ENCODE measurements around the gene ANKDD1A.

Gene ANKDD1A

DNA sequence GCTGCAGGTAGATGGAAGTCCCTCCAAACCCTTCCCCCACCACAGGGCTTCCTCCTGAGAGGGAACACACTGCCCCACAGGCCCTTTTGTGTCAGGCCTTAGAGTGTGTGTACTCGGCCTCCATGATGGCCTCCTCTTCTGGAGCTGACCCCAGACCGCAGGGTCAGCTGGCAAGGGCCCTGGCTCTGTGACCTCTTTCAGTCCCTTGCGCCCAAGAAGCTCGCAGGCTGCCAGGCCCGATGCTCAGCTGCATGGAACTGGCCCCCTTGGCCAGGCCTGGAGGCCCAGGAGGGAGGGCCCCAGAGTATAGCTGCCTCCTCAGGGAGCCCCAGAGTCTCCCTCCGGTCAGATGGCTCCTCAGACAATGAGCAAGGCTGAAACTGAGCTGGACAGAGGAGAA is 23.4 kb upstream of the ANKDD1A start:
- Mint-ChIP-seq H3K27ac (no peak overlapping the region), H3K27me3 (no peaks in the 10 kb centered on the region), H3K4me1 (ENCODE audit: low read depth) (peaks cover 44% of the 10 kb centered on the region), H3K36me3 (ENCODE audit: low read depth) (no peaks in the 10 kb centered on the region), H3K9me3 (no peaks in the 10 kb centered on the region), H3K4me3 (no peak overlapping the region)
- no peak for DNase-seq

DNA sequence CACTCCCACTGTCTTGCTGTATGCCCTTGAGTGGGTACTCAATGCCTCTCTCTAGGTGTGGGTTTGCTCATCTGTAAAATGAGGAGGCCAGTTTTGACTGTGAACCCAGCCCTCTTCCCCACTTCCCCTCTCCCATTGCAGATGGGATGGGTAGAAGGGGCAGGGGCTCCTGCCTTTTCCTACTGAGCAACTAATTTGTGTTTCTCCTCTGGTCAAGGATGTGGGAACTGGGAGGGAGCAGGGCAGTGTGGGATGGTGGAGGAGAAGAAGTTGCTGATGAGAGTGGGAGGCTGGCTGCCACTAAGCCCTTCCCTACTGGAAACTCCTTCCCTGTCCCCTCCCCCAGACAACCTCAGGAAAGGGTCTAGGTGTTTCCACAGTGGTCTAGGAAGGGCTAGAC is 20.1 kb upstream of the ANKDD1A start:
- Mint-ChIP-seq H3K4me3 (peak overlapping the region; percentile 60), H3K27me3 (no peaks in the 10 kb centered on the region), H3K4me1 (ENCODE audit: low read depth) (peaks cover 57% of the 10 kb centered on the region), H3K27ac (peak overlapping the region; percentile 98), H3K9me3 (no peaks in the 10 kb centered on the region), H3K36me3 (ENCODE audit: low read depth) (peaks cover 3% of the 10 kb centered on the region)
- DNase-seq: no peak

DNA sequence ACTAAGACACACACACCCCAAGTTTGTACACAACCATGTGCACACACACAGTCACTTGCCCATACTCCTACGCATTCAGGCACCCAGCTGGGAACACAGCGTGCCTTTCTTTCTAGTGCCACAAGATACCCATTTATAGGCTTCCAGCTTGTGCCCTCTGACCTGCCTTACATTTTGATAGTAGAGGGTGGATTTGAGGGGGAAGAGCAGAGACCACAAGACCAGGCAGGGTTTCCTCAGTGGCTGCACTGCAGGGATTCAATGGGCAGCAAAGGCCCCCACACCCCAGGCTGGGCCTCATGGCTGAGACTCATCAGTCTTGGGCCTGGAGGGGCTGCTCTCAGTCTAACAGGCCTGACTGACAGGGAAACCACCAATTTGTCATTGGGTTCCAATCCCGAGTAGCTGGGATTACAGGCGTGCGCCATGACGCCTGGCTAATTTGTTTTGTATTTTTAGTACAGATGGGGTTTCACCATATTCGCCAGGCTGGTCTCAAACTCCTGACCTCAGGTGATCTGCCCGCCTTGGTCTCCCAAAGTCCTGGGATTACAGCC is 18.8 kb upstream of the ANKDD1A start:
- H3K9me3 Mint-ChIP-seq: no peaks in the 10 kb centered on the region
- peak overlapping the region; percentile 88 for H3K4me3 Mint-ChIP-seq
- peak; percentile 64 for DNase-seq
- no peaks in the 10 kb centered on the region for H3K27me3 Mint-ChIP-seq
- H3K4me1 Mint-ChIP-seq (ENCODE audit: low read depth): peaks cover 61% of the 10 kb centered on the region
- H3K27ac Mint-ChIP-seq: peak overlapping the region; percentile 98
- H3K36me3 Mint-ChIP-seq (ENCODE audit: low read depth): peaks cover 3% of the 10 kb centered on the region

DNA sequence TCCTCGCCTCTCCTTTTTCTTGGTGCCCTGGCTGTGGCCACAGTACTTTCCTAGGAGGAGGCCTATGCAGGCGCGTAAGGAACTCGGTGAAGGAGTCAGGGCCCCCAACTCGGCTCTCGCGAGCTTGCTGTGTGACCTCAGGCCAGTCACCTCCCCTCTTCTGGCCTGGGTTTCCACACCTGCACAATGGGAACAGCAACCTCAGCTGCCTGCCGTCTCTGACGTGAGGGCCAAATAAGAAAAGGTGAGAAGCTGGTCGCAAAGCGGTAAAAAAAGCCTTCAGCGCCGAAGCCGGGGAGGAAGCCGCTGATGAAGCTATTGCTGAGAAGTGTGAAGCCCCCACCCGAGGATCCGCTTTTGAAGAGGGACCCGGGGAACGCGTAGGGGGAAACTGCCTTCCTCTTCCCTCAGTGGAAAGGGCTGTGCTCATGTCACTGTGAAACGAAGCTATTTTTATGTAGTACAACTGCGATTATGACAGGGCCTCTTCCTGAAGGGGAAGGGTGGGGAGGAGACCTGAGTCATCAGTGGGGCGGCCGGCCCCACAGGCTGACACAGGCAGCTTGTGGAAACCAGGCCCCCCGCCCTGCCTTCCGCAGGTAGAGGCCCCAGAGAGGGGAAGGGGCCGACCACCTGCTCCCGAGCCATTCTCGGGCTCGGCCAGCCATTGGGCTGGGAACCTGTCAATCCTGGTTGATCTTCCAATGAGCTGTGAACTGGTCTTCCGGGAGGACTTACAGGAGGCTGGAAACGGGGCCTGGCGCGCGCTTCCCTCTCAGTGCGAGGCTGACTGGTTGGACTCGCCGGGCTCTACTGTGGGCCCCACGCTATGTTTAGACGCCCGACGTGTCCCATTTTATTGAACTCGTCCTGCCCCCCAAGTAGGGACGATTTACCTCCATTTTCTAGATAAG is 18.0 kb upstream of the ANKDD1A start:
- Mint-ChIP-seq H3K4me3 (peak overlapping the region; percentile 88), H3K4me1 (ENCODE audit: low read depth) (peaks cover 61% of the 10 kb centered on the region), H3K27me3 (no peaks in the 10 kb centered on the region), H3K36me3 (ENCODE audit: low read depth) (peaks cover 3% of the 10 kb centered on the region), H3K27ac (peak overlapping the region; percentile 98), H3K9me3 (no peaks in the 10 kb centered on the region)
- DNase-seq: peak; percentile 97

DNA sequence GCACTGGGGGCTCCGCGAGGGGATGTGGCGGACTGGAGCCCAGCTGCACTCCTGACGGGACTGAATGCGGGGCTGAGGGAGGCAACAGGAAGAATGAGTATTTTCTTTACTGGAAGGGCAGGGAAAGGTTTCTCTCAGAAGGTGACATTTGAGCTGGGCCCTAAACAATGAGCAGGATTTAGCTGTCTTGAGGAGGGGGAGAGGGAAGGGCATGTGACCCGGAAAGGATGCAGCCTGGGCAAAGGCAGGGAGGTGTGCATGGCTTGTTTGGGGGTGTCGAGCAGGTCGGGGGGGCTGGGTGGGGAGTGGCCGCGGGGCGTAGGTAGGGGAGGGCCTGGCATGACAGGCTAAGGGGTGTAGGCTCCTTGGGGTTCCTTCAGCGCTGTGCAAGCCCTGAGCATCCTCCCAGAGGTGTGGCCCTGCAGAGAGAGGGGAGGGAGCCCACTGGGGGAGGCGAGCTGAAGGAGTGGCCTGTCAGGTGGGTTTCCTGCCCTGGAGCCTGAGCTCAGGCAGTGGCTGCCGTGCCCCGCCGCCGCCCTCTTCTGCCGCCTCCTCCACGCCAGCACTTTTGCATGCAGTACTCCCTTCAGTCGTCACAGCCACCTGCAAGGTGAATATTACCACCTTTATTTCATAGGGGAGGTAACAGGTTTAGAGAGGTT is 17.2 kb upstream of the ANKDD1A start:
- Mint-ChIP-seq H3K4me1 (ENCODE audit: low read depth) (peaks cover 61% of the 10 kb centered on the region), H3K9me3 (no peaks in the 10 kb centered on the region), H3K27ac (peak overlapping the region; percentile 98), H3K4me3 (peak overlapping the region; percentile 88), H3K27me3 (no peaks in the 10 kb centered on the region), H3K36me3 (ENCODE audit: low read depth) (peaks cover 6% of the 10 kb centered on the region)
- DNase-seq: peak; percentile 78

DNA sequence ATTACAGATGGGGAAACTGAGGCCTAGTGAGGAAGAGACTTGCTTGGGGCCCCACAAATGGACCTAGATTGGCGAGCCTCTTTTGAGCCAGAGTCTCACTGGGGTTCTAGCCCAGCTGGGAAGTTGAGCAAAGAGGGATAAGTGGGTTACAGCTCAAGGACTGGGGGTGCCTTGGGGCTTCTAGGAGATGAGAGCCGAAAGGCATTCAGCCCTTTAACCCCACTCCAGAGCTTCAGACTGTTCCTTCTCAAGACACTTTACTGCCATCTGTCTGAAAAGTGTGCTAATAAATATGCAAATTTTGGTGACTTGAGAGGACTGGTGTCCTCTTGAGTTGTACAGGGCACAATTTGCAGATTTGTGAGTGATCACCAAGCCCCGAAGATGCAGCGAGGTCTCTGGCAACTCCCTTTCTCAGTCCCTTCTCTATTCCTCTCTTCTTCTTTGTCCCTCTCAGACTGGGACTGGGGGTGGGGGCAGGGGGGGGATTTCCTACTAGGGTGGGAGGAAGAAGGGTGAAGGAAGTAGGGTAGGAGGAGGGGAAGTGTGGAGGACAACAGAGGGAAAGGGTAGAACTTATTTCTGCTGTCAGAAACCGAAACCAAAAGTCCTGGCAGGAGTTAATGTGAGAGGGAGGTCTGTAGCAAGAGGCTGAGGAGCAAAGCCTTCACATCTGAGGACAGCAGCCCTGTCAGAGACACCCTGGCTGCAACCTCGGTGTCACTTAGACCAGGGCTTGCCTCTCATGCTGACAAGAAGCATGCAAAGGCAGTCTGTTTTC is 16.2 kb upstream of the ANKDD1A start:
- peak; percentile 58 for DNase-seq
- Mint-ChIP-seq H3K27ac (peak overlapping the region; percentile 98), H3K27me3 (no peaks in the 10 kb centered on the region), H3K4me3 (peak overlapping the region; percentile 88), H3K4me1 (ENCODE audit: low read depth) (peaks cover 61% of the 10 kb centered on the region), H3K36me3 (ENCODE audit: low read depth) (peaks cover 6% of the 10 kb centered on the region), H3K9me3 (no peaks in the 10 kb centered on the region)

DNA sequence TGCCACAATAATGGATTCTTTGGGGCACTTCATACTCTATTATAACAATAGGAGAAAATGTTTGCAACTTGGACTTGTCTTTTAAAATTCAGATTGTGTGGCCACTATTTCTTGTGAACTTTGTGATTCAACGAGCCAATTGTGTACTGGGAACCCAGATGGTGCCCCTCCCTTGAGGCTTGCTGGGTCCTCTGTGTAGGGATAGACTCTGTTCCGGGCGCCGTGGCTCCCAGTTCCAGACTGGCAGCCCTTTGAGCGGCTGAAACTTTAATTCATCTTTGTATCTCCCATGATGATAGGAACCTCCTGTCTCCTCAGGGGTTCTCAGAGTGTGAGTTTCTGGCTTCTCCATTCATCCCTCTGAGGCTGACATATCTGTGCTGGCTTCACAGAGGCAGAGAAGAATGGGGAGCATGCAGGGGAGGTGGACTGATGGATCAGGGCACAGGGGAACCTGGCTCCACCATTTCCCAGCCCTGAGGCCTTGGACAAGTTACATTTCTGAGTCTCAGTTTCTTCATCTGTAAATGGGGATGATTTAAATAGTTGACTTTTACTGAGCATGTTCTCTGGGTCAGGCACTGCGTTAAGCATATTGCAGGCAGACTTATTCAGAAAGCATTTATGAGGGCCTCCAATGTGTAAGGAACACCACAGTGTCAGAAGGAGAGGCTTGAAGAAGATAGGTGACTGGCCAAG is 15.2 kb upstream of the ANKDD1A start:
- Mint-ChIP-seq H3K4me3 (no peak overlapping the region), H3K27ac (peak overlapping the region; percentile 98), H3K4me1 (ENCODE audit: low read depth) (peaks cover 52% of the 10 kb centered on the region), H3K27me3 (no peaks in the 10 kb centered on the region), H3K36me3 (ENCODE audit: low read depth) (peaks cover 12% of the 10 kb centered on the region), H3K9me3 (peaks cover 3% of the 10 kb centered on the region)
- no peak for DNase-seq

DNA sequence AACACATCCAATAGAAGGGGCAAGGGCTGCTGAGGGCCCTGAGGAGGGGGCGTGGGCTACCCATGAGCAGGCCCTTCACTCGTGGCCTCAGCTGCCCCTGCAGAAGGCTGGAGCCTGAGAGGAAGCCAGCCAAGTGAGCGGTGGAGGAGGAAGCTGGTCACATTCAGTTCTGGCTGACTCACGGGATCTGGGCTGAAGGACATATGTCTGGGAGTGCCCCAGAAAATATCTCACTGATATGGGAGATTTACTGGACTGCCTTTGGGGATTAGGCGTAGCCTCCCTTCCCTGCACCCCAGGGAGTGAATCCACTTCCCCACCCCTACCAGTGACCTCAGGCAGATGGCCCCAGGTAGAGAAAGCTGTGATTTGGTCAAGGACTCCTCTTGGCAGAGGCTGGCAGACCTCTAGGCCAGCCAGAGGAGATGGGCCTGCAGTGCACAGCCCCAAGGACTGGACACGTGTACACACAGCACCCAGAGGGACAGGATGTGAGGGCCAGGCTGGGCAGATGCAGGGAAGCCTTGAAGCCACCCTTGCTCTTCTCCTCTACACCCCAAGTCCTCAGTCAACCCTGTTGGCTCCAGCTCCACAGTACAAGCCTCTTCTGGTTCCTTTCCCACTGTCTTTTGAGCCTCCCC is 14.2 kb upstream of the ANKDD1A start:
- H3K4me3 Mint-ChIP-seq: no peak overlapping the region
- H3K27ac Mint-ChIP-seq: peak overlapping the region; percentile 98
- peaks cover 52% of the 10 kb centered on the region for H3K4me1 Mint-ChIP-seq (ENCODE audit: low read depth)
- H3K27me3 Mint-ChIP-seq: no peaks in the 10 kb centered on the region
- peaks cover 3% of the 10 kb centered on the region for H3K9me3 Mint-ChIP-seq
- DNase-seq: no peak
- H3K36me3 Mint-ChIP-seq (ENCODE audit: low read depth): peaks cover 12% of the 10 kb centered on the region

DNA sequence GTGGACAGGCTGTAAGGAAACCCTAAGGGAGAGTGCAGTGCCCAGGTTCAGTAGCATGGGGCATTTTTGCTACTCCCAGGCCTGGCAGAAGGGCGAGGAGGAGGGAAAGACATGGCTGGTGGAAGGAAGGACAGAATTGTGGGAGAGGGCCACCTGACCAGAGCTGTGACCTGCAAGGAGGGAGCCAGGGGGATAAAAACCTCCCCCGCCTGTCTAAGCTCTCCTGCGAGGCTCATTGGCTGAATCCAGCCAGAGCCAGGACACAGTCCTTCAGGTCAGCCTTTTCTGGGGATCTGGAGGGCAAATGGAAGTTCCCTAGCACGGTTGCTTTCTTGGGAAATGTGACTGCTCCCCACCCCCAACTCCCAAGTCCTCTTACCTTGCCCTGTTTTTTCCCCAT is 13.3 kb upstream of the ANKDD1A start:
- Mint-ChIP-seq H3K9me3 (peaks cover 3% of the 10 kb centered on the region), H3K4me1 (ENCODE audit: low read depth) (peaks cover 52% of the 10 kb centered on the region), H3K4me3 (no peak overlapping the region), H3K36me3 (ENCODE audit: low read depth) (peaks cover 12% of the 10 kb centered on the region), H3K27ac (no peak overlapping the region), H3K27me3 (no peaks in the 10 kb centered on the region)
- no peak for DNase-seq

DNA sequence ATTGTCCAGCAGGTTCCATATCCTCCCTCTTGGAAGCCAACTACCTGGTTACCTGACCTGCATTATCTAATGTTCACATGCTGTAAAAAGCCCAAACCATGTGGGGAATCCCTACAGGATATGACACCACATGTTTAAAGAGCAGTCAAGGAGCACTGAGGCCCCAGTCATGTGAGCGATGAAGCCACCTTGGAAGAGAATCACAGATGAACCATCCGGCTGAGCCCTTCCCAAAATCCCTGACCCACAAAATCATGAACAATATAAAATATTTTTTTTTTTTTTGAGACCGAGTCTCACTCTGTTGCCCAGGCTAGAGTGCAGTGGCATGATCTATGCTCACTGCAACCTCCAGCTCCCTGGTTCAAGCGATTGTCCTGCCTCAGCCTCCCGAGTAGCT is 10.6 kb upstream of the ANKDD1A start:
- Mint-ChIP-seq H3K4me1 (ENCODE audit: low read depth) (peaks cover 39% of the 10 kb centered on the region), H3K36me3 (ENCODE audit: low read depth) (peaks cover 9% of the 10 kb centered on the region), H3K4me3 (no peak overlapping the region), H3K27me3 (no peaks in the 10 kb centered on the region), H3K27ac (no peak overlapping the region), H3K9me3 (peaks cover 3% of the 10 kb centered on the region)
- DNase-seq: no peak

DNA sequence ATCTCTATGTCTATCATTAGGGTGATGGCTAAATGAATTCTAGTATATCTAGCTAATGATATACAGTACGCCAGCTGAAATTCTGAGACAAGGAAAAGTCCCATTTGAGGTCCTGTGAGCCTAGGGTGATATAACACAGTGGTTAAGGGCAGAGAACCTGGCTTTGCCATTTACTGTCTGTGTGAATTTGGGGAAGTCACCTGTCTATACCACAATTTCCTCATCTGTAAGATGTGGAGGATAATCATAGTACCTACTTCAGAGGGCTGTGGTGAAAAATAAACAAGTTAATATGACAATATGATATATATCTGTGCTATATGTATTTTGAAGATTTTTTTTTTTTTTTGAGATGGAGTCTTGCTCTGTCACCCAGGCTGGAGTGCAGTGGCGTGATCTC is 9.8 kb upstream of the ANKDD1A start:
- Mint-ChIP-seq H3K27me3 (no peaks in the 10 kb centered on the region), H3K9me3 (peaks cover 3% of the 10 kb centered on the region), H3K36me3 (ENCODE audit: low read depth) (peaks cover 9% of the 10 kb centered on the region), H3K27ac (no peak overlapping the region), H3K4me1 (ENCODE audit: low read depth) (peaks cover 31% of the 10 kb centered on the region), H3K4me3 (no peak overlapping the region)
- DNase-seq: no peak

DNA sequence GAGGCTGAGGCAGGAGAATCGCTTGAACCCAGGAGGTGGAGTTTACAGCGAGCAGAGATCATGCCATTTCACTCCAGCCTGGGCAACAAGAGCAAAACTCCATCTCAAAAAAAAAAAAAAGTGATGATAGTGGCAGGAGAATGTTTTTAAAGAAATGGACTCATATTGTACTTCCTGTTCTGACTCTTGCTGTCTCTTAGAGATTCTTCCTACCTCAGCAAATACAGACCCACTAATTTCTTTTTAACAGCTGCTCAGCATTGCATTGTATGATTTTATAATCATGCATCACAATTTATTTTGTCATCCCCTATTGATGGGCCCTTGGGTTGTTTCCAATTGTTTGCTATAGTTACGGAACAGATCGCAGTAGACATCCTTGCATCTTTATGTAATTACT is 8.8 kb upstream of the ANKDD1A start:
- Mint-ChIP-seq H3K4me1 (ENCODE audit: low read depth) (peaks cover 31% of the 10 kb centered on the region), H3K4me3 (no peak overlapping the region), H3K27me3 (no peaks in the 10 kb centered on the region), H3K9me3 (peaks cover 3% of the 10 kb centered on the region), H3K27ac (peak overlapping the region; percentile 24), H3K36me3 (ENCODE audit: low read depth) (peaks cover 9% of the 10 kb centered on the region)
- DNase-seq: no peak

DNA sequence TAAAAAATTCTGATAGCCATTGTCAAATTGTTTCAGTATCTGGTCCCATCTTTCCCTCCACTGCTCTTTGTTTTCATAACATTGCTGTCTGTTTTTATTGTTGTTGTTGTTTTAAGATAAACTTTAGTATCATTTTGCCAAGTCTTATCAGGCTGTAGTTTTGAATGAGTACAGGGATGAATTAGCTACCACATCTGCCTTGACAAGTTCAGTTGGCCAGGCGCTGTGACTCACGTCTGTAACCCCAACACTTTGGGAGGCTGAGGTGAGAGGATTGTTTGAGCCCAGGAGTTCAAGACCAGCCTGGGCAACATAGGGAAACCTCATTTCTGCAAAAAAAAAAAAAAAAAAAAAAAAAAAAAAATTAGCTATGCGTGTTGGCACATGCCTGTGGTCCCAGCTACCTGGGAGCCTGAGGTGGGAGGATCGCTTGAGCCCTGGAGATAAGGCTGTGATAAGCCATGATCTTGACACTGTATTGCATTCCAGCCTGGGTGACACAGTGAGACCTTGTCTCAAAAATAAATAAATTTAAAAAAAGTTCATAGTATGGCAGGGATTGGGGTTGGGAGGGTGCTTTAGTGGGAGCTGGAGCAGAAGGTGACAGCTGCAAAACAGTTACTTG is 8.3 kb upstream of the ANKDD1A start:
- Mint-ChIP-seq H3K9me3 (peaks cover 3% of the 10 kb centered on the region), H3K27me3 (no peaks in the 10 kb centered on the region), H3K4me1 (ENCODE audit: low read depth) (peaks cover 31% of the 10 kb centered on the region), H3K4me3 (no peak overlapping the region), H3K36me3 (ENCODE audit: low read depth) (peaks cover 9% of the 10 kb centered on the region), H3K27ac (no peak overlapping the region)
- no peak for DNase-seq
